ENCODE data around the gene STAT1.
"Not testable (repeated sequence)": the region's sequence is repeated elsewhere in the genome, so short reads cannot be mapped to it uniquely, and the experiment has no call there.

Gene STAT1

DNA sequence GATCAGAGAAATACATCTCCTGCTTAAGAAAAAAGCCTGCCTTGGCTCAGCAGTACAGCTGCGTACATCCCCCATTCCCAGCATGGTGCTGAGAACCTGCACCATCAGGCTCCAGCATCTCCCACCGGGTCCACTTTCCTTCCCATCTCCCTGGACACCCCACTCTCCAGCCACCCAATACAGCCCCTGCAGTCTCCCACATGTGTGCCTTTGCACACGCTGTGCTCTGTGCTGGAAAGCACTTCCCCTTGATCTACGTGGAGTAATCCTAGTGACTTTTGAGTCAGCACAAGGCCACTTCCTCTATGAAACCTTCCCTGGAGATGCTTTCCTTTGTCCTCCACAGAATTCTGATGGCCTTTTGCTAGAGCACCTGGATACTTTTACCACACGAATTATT, 17.0 kb downstream of the STAT1 start:
- Mint-ChIP-seq H3K27me3 (no peaks in the 10 kb centered on the region), H3K4me3 (no peak overlapping the region), H3K27ac (ENCODE audit: low read depth) (peak overlapping the region; percentile 75), H3K9me3 (no peaks in the 10 kb centered on the region), H3K4me1 (peaks cover 40% of the 10 kb centered on the region), H3K36me3 (ENCODE audit: insufficient read depth) (peaks cover 89% of the 10 kb centered on the region)
- ATAC-seq (replicated peaks; ENCODE audit: extremely low read depth, poor library complexity, severe bottlenecking), result no peak
- no peak for DNase-seq (ENCODE audit: low spot score in 2 of 2)

DNA sequence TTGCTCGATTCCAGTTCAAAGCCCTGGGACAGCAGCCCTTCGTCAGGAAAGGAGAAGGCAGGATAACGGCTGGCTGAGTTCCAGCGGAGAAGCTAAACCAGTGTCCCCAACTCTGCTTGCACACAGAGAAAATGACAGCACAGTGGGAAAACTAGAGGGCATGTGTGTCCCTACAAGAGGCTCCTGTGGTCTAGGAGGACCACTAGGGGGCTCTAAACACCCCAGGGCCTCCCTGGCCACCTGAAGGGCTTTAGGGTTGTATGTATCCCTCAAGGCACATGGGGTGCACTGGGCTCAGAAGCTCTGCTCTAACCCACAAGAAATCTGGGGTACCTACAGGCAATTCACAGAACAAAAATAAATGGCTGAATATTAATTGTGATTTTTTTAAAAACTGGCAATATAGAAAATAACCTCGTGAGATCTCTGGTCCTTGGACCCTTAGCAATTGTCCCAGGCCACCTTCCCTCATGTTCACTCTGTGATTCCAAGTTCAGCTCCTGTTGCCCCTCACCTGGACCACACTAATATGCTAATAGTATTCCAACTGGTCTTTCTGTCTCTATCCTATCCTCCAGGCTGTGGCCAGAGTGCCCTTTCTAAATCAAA, 17.5 kb downstream of the STAT1 start:
- no peaks in the 10 kb centered on the region for H3K27me3 Mint-ChIP-seq
- ATAC-seq (replicated peaks; ENCODE audit: extremely low read depth, poor library complexity, severe bottlenecking), result peak; percentile 75
- peaks cover 89% of the 10 kb centered on the region for H3K36me3 Mint-ChIP-seq (ENCODE audit: insufficient read depth)
- H3K4me1 Mint-ChIP-seq, result peaks cover 35% of the 10 kb centered on the region
- DNase-seq (ENCODE audit: low spot score in 2 of 2), result no peak
- H3K4me3 Mint-ChIP-seq, result no peak overlapping the region
- peak overlapping the region; percentile 75 for H3K27ac Mint-ChIP-seq (ENCODE audit: low read depth)
- no peaks in the 10 kb centered on the region for H3K9me3 Mint-ChIP-seq

DNA sequence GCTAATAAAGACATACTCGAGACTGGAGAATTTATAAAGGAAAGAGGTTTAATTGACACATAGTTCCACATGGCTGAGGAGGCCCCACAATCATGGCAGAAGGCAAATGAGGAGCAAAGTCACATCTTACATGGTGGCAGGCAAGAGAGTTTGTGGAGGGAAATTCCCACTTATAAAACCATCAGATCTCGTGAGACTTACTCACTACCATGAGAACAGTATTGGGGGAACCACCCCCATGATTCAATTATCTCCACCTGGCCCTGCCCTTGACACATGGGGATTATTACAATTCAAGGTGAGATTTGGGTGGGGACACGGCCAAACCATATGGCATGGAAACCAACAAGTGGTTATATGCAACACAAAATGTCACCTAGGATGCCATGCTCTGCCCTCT, 18.7 kb downstream of the STAT1 start:
- Mint-ChIP-seq H3K4me1 (peaks cover 28% of the 10 kb centered on the region), H3K27ac (ENCODE audit: low read depth) (peak overlapping the region; percentile 75), H3K36me3 (ENCODE audit: insufficient read depth) (peaks cover 92% of the 10 kb centered on the region)
- DNase-seq (ENCODE audit: low spot score in 2 of 2); H3K27me3 Mint-ChIP-seq; ATAC-seq (replicated peaks; ENCODE audit: extremely low read depth, poor library complexity, severe bottlenecking); H3K4me3 Mint-ChIP-seq; H3K9me3 Mint-ChIP-seq: not testable (repeated sequence)

DNA sequence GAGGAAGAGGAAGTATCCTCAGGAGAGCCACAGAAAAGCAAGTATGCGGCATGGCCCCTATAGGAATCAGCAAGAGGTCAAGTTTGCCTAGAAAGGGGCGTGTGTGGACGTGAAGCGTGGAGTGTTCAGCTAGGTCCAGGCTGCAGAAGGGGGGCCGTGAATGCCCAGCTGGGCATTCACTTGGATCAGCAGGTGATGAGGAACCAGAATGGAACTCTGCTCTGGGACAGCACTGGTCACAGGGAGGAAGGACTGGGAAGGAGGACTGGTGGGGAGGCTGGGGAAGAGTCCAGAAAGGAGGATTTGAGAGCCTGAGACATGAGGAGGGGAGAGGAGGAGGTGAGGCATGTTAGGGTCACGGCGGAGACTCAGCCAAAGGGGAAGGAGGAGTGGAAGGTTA, 19.8 kb downstream of the STAT1 start:
- Mint-ChIP-seq H3K4me3 (no peak overlapping the region), H3K27ac (ENCODE audit: low read depth) (peak overlapping the region; percentile 41), H3K4me1 (peaks cover 22% of the 10 kb centered on the region), H3K27me3 (no peaks in the 10 kb centered on the region), H3K9me3 (no peaks in the 10 kb centered on the region), H3K36me3 (ENCODE audit: insufficient read depth) (peaks cover 88% of the 10 kb centered on the region)
- no peak for ATAC-seq (replicated peaks; ENCODE audit: extremely low read depth, poor library complexity, severe bottlenecking)
- no peak for DNase-seq (ENCODE audit: low spot score in 2 of 2)

DNA sequence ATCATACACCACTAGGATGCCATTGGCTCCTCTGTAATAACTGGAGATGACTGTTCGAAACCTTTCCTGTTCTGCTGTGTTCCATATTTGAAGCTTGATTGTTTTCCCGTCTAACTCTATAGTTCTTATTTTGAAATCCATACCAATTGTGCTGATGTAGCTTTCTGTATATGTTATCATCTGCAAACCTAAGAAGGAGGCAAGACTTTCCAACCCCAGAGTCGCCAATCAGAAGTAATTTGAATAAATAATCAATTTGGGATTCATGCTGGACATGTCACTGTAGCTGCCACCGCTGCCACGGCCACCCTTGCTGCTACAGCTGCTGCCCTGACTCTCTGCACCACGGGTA, 20.7 kb downstream of the STAT1 start:
- Mint-ChIP-seq H3K36me3 (ENCODE audit: insufficient read depth) (peaks cover 91% of the 10 kb centered on the region), H3K27ac (ENCODE audit: low read depth) (peak overlapping the region; percentile 41), H3K4me1 (peaks cover 22% of the 10 kb centered on the region), H3K27me3 (no peaks in the 10 kb centered on the region), H3K9me3 (no peaks in the 10 kb centered on the region), H3K4me3 (no peak overlapping the region)
- DNase-seq (ENCODE audit: low spot score in 2 of 2), result no peak
- no peak for ATAC-seq (replicated peaks; ENCODE audit: extremely low read depth, poor library complexity, severe bottlenecking)

DNA sequence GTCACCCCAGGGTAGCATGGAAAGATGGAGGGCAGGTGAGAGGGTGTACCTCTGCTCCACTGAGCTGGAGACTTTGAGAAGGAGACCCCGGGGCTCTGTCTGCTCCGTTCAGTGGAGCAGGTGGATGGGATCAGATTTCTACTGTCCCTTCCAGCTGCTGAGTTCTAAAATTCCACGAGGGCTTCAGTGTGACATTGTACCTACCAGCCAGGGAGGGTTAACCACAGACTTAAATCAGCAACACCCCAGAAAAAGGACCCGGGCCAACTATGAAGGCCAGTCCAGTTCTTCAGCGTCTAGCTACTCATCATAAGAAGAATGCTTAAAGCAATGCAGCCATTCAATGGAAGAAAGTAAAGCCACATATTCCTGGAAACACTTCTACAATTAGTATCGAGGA, 23.8 kb downstream of the STAT1 start:
- Mint-ChIP-seq H3K9me3 (no peaks in the 10 kb centered on the region), H3K4me1 (peaks cover 3% of the 10 kb centered on the region), H3K36me3 (ENCODE audit: insufficient read depth) (peaks cover 83% of the 10 kb centered on the region), H3K27me3 (no peaks in the 10 kb centered on the region), H3K4me3 (no peak overlapping the region), H3K27ac (ENCODE audit: low read depth) (no peak overlapping the region)
- no peak for ATAC-seq (replicated peaks; ENCODE audit: extremely low read depth, poor library complexity, severe bottlenecking)
- no peak for DNase-seq (ENCODE audit: low spot score in 2 of 2)

DNA sequence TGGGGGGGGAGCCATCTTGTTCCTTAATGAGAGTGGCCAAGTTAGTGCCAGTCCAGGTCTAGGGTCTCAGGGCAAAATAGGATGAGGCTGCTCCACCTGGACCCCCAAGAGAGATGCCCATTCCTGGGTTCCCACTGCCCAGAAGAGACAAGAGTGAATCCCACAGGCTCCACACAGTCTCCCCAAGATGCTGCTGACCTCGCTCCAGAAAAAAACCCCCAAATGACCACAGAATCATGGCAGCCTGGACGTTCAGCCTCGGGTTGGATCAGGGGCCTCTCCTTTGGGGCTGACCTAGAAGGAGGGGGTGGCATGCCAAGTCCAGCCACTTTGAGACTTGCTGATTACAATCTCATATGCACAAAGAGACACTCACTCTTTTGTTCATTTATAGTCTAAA, 25.1 kb downstream of the STAT1 start:
- ATAC-seq (replicated peaks; ENCODE audit: extremely low read depth, poor library complexity, severe bottlenecking) (no peak), DNase-seq (ENCODE audit: low spot score in 2 of 2) (no peak)
- H3K4me1 Mint-ChIP-seq, result no peaks in the 10 kb centered on the region
- no peaks in the 10 kb centered on the region for H3K27me3 Mint-ChIP-seq
- no peak overlapping the region for H3K4me3 Mint-ChIP-seq
- H3K9me3 Mint-ChIP-seq, result no peaks in the 10 kb centered on the region
- peaks cover 81% of the 10 kb centered on the region for H3K36me3 Mint-ChIP-seq (ENCODE audit: insufficient read depth)
- no peak overlapping the region for H3K27ac Mint-ChIP-seq (ENCODE audit: low read depth)

DNA sequence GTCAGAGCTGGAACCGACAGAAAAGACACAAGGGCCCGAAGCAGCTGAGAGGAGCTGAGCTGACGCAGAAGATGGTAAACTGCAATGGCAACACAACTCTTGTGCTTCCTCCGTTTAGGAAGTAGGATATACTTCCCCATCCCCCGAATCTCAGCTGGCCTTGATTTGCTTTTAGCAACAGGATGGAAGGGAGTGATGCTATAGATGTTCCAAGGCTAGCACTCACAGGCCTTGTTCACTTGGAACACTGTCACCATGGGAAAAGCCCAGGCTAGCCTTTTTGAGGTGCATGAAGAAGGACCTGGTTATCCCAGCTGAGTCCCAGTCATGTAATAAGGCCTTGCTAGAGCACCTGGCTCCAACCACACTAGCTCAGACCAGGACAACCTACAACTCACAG, 26.0 kb downstream of the STAT1 start:
- no peaks in the 10 kb centered on the region for H3K27me3 Mint-ChIP-seq
- peak overlapping the region; percentile 80 for H3K27ac Mint-ChIP-seq (ENCODE audit: low read depth)
- no peak for DNase-seq (ENCODE audit: low spot score in 2 of 2)
- ATAC-seq (replicated peaks; ENCODE audit: extremely low read depth, poor library complexity, severe bottlenecking), result no peak
- no peaks in the 10 kb centered on the region for H3K4me1 Mint-ChIP-seq
- no peaks in the 10 kb centered on the region for H3K9me3 Mint-ChIP-seq
- no peak overlapping the region for H3K4me3 Mint-ChIP-seq
- H3K36me3 Mint-ChIP-seq (ENCODE audit: insufficient read depth), result peaks cover 77% of the 10 kb centered on the region

DNA sequence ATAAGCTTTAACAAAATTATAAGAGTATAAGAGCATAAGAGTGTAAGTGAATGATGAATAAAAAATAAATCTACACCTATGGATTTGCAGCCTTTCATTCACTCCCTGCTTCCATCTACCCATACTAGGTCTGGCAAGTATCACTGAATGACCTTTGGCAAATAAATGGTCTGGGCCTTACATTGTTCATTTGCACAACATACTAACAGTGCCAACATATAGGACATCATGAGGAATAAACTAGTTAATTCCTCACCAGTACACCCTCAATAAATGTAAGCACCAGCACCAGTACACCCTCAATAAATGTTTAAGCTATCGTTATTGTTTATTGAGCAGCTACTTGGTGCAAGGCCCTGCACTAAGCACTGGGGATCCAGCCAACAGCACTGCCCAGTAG, 26.9 kb downstream of the STAT1 start:
- no peak overlapping the region for H3K4me3 Mint-ChIP-seq
- ATAC-seq (replicated peaks; ENCODE audit: extremely low read depth, poor library complexity, severe bottlenecking) (no peak), DNase-seq (ENCODE audit: low spot score in 2 of 2) (no peak)
- no peaks in the 10 kb centered on the region for H3K4me1 Mint-ChIP-seq
- no peaks in the 10 kb centered on the region for H3K27me3 Mint-ChIP-seq
- H3K9me3 Mint-ChIP-seq, result no peaks in the 10 kb centered on the region
- H3K27ac Mint-ChIP-seq (ENCODE audit: low read depth), result peak overlapping the region; percentile 80
- H3K36me3 Mint-ChIP-seq (ENCODE audit: insufficient read depth), result peaks cover 78% of the 10 kb centered on the region

DNA sequence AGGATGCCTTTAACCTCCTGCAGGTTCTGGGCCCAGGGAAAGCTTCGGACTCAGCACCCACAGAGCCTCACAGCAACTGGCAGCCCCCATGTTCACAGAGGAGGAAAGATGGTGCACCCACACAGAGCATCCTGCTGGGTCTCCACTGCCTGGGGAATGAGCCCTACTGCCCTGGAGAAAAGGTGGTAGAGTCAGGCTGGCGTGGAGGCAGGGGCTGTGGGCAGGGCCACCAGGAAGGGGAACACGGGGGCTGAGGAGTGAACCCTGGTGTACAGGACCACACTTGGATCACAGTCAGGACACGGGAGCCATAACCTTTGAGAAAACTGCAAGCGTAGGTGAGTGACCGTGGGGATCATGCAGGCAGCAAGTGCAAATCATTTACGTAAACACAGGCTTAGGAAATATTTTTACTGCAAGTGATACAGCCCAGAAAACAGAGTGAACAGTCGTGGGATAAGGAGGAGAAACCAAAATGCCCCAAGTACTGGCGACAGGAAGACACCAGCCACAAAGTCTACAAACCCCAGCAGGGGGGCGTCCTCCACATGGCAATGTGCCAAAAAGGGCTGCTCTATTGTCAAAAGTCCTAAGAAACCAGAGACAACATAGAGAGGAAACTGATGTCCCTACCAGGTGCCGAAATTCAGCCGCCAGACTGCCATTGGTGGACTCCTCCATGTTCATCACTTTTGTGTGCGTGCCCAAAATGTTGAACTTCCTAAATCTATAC, 27.6 kb downstream of the STAT1 start:
- Mint-ChIP-seq H3K9me3 (no peaks in the 10 kb centered on the region), H3K27ac (ENCODE audit: low read depth) (no peak overlapping the region), H3K27me3 (no peaks in the 10 kb centered on the region), H3K4me3 (no peak overlapping the region), H3K4me1 (no peaks in the 10 kb centered on the region), H3K36me3 (ENCODE audit: insufficient read depth) (peaks cover 80% of the 10 kb centered on the region)
- ATAC-seq (replicated peaks; ENCODE audit: extremely low read depth, poor library complexity, severe bottlenecking) (no peak), DNase-seq (ENCODE audit: low spot score in 2 of 2) (no peak)

DNA sequence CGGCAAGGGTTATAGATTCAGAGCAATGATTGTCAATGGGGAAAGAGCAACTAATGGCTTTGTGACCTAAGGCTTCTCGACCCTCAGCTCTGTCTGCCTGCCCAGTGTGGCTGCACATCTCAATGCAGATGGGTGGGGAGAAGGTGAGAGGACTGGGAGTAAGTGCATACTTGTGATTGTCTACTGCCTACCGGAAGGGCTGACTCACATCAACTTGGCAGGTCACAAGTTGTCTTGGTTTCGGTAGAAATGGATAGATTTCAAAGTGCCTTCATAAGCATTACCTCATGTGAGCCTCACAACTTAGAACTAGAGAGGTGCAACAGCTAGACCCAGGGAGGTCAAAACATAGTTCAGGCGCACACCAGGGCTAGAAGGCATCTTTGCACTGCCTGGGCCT, 29.4 kb downstream of the STAT1 start:
- no peaks in the 10 kb centered on the region for H3K27me3 Mint-ChIP-seq
- H3K27ac Mint-ChIP-seq (ENCODE audit: low read depth), result no peak overlapping the region
- H3K4me3 Mint-ChIP-seq, result no peak overlapping the region
- no peaks in the 10 kb centered on the region for H3K4me1 Mint-ChIP-seq
- DNase-seq (ENCODE audit: low spot score in 2 of 2) (no peak), ATAC-seq (replicated peaks; ENCODE audit: extremely low read depth, poor library complexity, severe bottlenecking) (peak; percentile 14)
- no peaks in the 10 kb centered on the region for H3K9me3 Mint-ChIP-seq
- peaks cover 79% of the 10 kb centered on the region for H3K36me3 Mint-ChIP-seq (ENCODE audit: insufficient read depth)

DNA sequence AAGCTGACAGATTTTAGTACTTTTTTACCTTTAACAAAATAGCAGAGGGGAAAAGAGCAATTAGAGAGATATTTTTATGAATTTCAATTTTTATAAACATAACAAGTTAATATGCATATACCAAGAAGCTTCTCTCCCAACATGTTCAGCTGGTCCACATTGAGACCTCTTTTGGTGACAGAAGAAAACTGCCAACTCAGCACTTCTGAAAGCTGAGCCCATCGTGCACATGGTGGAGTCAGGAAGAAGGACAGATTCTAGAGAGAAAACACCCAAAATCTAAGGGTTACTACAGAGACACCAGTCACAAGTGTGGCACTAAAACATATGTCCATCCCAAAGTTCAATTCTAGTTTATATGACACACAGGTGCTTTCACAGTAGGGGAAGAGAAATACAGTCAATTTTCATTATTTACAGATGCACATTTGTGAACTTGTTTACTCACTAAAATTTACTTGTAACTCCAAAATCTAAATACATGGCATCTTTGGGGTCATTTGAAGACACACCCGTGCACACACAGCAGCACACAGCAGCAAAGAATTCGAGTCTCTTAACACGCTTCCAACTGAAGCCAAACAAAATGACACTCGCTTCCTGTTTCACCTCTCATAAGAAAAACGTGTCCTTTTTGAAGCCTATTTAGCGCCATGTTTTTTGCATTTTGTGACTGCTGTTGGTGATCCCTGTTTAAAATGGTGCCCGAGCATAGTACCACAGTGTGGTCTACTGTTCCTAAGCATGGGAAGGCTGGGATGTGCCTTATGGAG, 31.5 kb downstream of the STAT1 start:
- Mint-ChIP-seq H3K4me1 (peaks cover 6% of the 10 kb centered on the region), H3K9me3 (no peaks in the 10 kb centered on the region), H3K4me3 (no peak overlapping the region), H3K27ac (ENCODE audit: low read depth) (no peak overlapping the region), H3K27me3 (no peaks in the 10 kb centered on the region), H3K36me3 (ENCODE audit: insufficient read depth) (peaks cover 86% of the 10 kb centered on the region)
- ATAC-seq (replicated peaks; ENCODE audit: extremely low read depth, poor library complexity, severe bottlenecking) (no peak), DNase-seq (ENCODE audit: low spot score in 2 of 2) (no peak)

DNA sequence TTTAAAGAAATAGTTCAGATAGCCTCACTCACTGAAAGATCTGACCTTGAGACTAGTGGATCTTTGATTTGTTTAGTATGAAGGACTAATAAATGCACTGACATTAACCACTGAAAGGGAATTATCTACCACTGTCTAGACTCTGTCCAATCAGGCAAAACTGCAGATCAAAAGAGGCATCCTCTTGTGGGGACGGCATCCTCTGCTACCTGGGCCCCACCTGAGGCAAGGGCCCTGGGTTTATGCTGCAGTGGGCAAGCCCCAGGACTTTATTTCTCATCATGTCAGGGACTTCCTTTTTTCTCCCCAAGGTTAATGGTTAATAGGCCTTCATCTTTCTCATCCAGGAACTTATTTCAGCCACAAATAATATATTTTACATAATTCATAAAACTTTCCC, 32.2 kb downstream of the STAT1 start:
- H3K27ac Mint-ChIP-seq (ENCODE audit: low read depth), result no peak overlapping the region
- DNase-seq (ENCODE audit: low spot score in 2 of 2), result no peak
- ATAC-seq (replicated peaks; ENCODE audit: extremely low read depth, poor library complexity, severe bottlenecking), result no peak
- H3K9me3 Mint-ChIP-seq, result no peaks in the 10 kb centered on the region
- peaks cover 84% of the 10 kb centered on the region for H3K36me3 Mint-ChIP-seq (ENCODE audit: insufficient read depth)
- H3K4me3 Mint-ChIP-seq, result no peak overlapping the region
- peaks cover 7% of the 10 kb centered on the region for H3K4me1 Mint-ChIP-seq
- no peaks in the 10 kb centered on the region for H3K27me3 Mint-ChIP-seq
